Gastroesophageal sphincter (tissue), 4 donors: ENCODE results near the gene SCG3. TPM values are rescaled to one million over a fixed set of nuclear protein-coding genes. Genes with fewer than 3 reads are reported as not detected.

Source experiments
- ATAC-seq: fragments of 150-250 bp; one replicate; pipeline ENCODE4 v1.9.1; 2016; ENCODE audit warnings: mild to moderate bottlenecking, moderate library complexity
- H3K27ac ChIP-seq, 4 donors: fragments of 200-600 bp; sonication (generic) in 3 of 4; 1 replicate in 3 of 4; 2 replicates in 1 of 4; pipeline ENCODE4 v1.5.1; 2016 to 2019
- H3K27me3 ChIP-seq: fragments of 200-600 bp; sonication (generic); one replicate; pipeline ENCODE4 v1.5.1; 2019
- H3K36me3 ChIP-seq, 2 donors: fragments of 200-600 bp; sonication (generic); one replicate each; pipeline ENCODE4 v1.5.1; 2019; ENCODE audit warnings: control low read depth in 1 of 2
- H3K4me1 ChIP-seq, 3 donors: fragments of 200-600 bp; sonication (generic); 1 replicate in 2 of 3; 2 replicates in 1 of 3; pipeline ENCODE4 v1.5.1; 2016 to 2019; ENCODE audit warnings: control low read depth in 2 of 3
- H3K4me3 ChIP-seq, 2 donors: fragments of 200-600 bp; sonication (generic); one replicate each; pipeline ENCODE4 v1.5.1; 2019; ENCODE audit warnings: mild to moderate bottlenecking in 1 of 2, moderate library complexity in 1 of 2
- H3K9me3 ChIP-seq, 3 donors: fragments of 200-600 bp; sonication (generic); one replicate each; pipeline ENCODE4 v1.5.1; 2017 to 2019; ENCODE audit warnings: control low read depth in 2 of 3
- EP300 ChIP-seq: sonication (generic); formaldehyde crosslinking; IDR thresholded peaks from one replicate; pipeline ENCODE4 v1.6.1; 2017; ENCODE audit warnings: antibody characterized with exemption, mild to moderate bottlenecking
- POLR2A ChIP-seq, 2 donors: fragments of 450-650 bp; IDR thresholded peaks; one replicate each; pipeline ENCODE4 v1.6.1; 2017; ENCODE audit warnings: antibody characterized with exemption in 2 of 2, mild to moderate bottlenecking in 2 of 2, moderate library complexity in 1 of 2
- POLR2AphosphoS5 ChIP-seq: sonication (generic); formaldehyde crosslinking; IDR thresholded peaks from one replicate; pipeline ENCODE4 v1.6.1; 2017; ENCODE audit warnings: antibody characterized with exemption
- WGBS, 2 donors: methylation state at CpG; one replicate each; pipeline ENCODE4 v1.1.5; 2018; ENCODE audit warnings: low coverage in 1 of 2; 5-methylcytosine and 5-hydroxymethylcytosine counted together
- total RNA-seq, 4 donors: library from RNA; depleted of rRNA; stranded (reverse); fragments of >200 nt; gene quantifications; one replicate each; pipeline ENCODE4 v1.1.0, GENCODE V29; 2016
- TF ChIP-seq, protein P1 (sequence below), 4 experiments: fragments of 200-600 bp in 2 of 4; fragments of 450-650 bp in 2 of 4; sonication (generic) in 1 of 4; IDR thresholded peaks; one replicate each; pipeline ENCODE4 v1.5.1; 2017 to 2019; ENCODE audit warnings: antibody characterized with exemption in 4 of 4, mild to moderate bottlenecking in 2 of 4, moderate library complexity in 2 of 4

Gene SCG3
- total RNA-seq, 4 donors from 2014 or later = 0.31 to 0.54 (median 0.54) TPM; not detected in 1

GRCh38 chr15:51675234-51675633, 6.1 kb upstream of the SCG3 start:
- H3K4me1 ChIP-seq = no peaks in the 10 kb centered on the region
- H3K9me3 ChIP-seq = no peaks in the 10 kb centered on the region
- 38% methylated on average over 1 of the region's 1 CpG; no CpG with 5 or more reads in 1 of the 2 donors for WGBS, 2 donors
- no peak overlapping the region for H3K27ac ChIP-seq
- H3K27me3 ChIP-seq = peaks cover 18% of the 10 kb centered on the region
- no peak for ATAC-seq
- H3K36me3 ChIP-seq = no peaks in the 10 kb centered on the region
- TF ChIP-seq POLR2AphosphoS5 (no peak), POLR2A (IDR thresholded peaks at IDR 0.05) (no peak), EP300 (no peak)
- TF ChIP-seq, protein P1, sequence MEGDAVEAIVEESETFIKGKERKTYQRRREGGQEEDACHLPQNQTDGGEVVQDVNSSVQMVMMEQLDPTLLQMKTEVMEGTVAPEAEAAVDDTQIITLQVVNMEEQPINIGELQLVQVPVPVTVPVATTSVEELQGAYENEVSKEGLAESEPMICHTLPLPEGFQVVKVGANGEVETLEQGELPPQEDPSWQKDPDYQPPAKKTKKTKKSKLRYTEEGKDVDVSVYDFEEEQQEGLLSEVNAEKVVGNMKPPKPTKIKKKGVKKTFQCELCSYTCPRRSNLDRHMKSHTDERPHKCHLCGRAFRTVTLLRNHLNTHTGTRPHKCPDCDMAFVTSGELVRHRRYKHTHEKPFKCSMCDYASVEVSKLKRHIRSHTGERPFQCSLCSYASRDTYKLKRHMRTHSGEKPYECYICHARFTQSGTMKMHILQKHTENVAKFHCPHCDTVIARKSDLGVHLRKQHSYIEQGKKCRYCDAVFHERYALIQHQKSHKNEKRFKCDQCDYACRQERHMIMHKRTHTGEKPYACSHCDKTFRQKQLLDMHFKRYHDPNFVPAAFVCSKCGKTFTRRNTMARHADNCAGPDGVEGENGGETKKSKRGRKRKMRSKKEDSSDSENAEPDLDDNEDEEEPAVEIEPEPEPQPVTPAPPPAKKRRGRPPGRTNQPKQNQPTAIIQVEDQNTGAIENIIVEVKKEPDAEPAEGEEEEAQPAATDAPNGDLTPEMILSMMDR (IDR thresholded peaks at IDR 0.05) = no peak
- no peak overlapping the region for H3K4me3 ChIP-seq

- Histone ChIP-seq H3K4me3 (no peak overlapping the region), H3K27me3 (peaks cover 32% of the 10 kb centered on the region), H3K36me3 (no peaks in the 10 kb centered on the region), H3K4me1 (peaks cover 0 to 9% (median 0%) of the 10 kb centered on the region in 3 donors), H3K9me3 (no peaks in the 10 kb centered on the region), H3K27ac (no peak overlapping the region)
- TF ChIP-seq POLR2AphosphoS5 (no peak), EP300 (no peak), POLR2A (IDR thresholded peaks at IDR 0.05) (no peak)
- TF ChIP-seq, protein P1 (IDR thresholded peaks at IDR 0.05) = no peak
- no peak for ATAC-seq
- WGBS, 2 donors = 90 to 100% methylated on average over 1 of the region's 1 CpG
Observed at GRCh38 chr15:51677021-51677420, 4.3 kb upstream of the SCG3 start.

DNA sequence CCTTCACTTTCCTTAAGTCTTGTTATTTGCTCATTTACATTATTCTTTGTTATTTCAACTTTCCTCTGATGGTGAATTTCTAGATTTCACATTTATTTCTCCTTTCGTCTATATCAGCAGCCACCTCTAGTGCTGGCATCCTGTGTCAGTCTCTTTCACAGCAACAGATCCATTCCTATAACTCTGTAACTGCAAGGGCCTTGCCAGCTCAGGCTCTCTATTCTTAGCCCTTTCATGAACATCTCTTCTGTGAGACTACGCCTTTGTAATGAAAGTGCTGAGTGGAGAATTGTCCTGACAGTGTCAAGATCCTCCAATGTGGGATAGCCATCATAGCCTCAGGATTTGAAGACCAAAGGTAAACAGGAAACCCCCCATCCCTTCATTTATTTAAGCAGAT, 3.9 kb upstream of the SCG3 start:
- TF ChIP-seq POLR2AphosphoS5 (no peak), EP300 (no peak), POLR2A (IDR thresholded peaks at IDR 0.05) (no peak)
- TF ChIP-seq, protein P1 (IDR thresholded peaks at IDR 0.05) = no peak
- Histone ChIP-seq H3K36me3 (no peaks in the 10 kb centered on the region), H3K4me3 (no peak overlapping the region), H3K4me1 (peaks cover 0 to 9% (median 0%) of the 10 kb centered on the region in 3 donors), H3K27ac (no peak overlapping the region), H3K27me3 (peaks cover 36% of the 10 kb centered on the region), H3K9me3 (no peaks in the 10 kb centered on the region)
- WGBS, 2 donors = 72 to 82% methylated on average over 1 to 2 of the region's 2 CpGs
- no peak for ATAC-seq

GRCh38 chr15:51678096-51678495, 3.2 kb upstream of the SCG3 start:
- TF ChIP-seq, protein P1 (IDR thresholded peaks at IDR 0.05) = no peak
- TF ChIP-seq EP300 (no peak), POLR2AphosphoS5 (no peak), POLR2A (IDR thresholded peaks at IDR 0.05) (no peak)
- no peak overlapping the region for H3K4me3 ChIP-seq
- peaks cover 0 to 9% (median 0%) of the 10 kb centered on the region in 3 donors for H3K4me1 ChIP-seq
- no peak for ATAC-seq
- no peaks in the 10 kb centered on the region for H3K9me3 ChIP-seq
- 52 to 72% methylated on average over 2 of the region's 2 CpGs for WGBS, 2 donors
- no peaks in the 10 kb centered on the region for H3K36me3 ChIP-seq
- peaks cover 43% of the 10 kb centered on the region for H3K27me3 ChIP-seq
- H3K27ac ChIP-seq = no peak overlapping the region

DNA sequence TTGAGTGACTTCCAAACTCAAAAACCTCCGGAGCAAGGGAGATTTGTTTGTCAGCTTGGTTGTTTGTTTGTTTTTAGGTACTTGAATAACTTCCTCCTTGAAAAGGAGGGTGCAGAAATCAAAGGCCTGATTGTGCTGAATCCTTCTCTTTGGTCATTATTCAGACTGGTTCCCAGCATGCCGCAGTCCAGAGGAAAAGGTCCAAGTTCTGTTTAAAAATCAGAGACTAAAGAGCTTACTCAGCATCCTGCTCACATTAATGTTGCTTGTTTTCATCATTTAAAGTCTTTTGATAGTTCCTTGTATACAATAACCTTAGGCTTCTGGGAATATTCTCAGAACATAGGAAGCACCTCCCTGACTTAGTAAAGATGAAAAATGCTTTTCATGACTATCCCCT, 982 bp upstream of the SCG3 start:
- Histone ChIP-seq H3K4me1 (peaks cover 0 to 9% (median 0%) of the 10 kb centered on the region in 3 donors), H3K27me3 (peaks cover 41% of the 10 kb centered on the region), H3K4me3 (no peak overlapping the region), H3K9me3 (no peaks in the 10 kb centered on the region), H3K36me3 (no peaks in the 10 kb centered on the region), H3K27ac (no peak overlapping the region)
- no peak for TF ChIP-seq POLR2A (IDR thresholded peaks at IDR 0.05)
- TF ChIP-seq POLR2AphosphoS5 = no peak
- TF ChIP-seq EP300 = no peak
- TF ChIP-seq, protein P1 (IDR thresholded peaks at IDR 0.05) = no peak
- WGBS, 2 donors = 32 to 47% methylated on average over 2 of the region's 2 CpGs
- ATAC-seq = no peak
